Midbrain (tissue), 1 donor: ENCODE data around the gene ITPR1.

Experiments used
- DNase-seq: peaks from one replicate; lab custom pipeline; 2025; lab: John Stamatoyannopoulos, UW

Gene ITPR1

DNA sequence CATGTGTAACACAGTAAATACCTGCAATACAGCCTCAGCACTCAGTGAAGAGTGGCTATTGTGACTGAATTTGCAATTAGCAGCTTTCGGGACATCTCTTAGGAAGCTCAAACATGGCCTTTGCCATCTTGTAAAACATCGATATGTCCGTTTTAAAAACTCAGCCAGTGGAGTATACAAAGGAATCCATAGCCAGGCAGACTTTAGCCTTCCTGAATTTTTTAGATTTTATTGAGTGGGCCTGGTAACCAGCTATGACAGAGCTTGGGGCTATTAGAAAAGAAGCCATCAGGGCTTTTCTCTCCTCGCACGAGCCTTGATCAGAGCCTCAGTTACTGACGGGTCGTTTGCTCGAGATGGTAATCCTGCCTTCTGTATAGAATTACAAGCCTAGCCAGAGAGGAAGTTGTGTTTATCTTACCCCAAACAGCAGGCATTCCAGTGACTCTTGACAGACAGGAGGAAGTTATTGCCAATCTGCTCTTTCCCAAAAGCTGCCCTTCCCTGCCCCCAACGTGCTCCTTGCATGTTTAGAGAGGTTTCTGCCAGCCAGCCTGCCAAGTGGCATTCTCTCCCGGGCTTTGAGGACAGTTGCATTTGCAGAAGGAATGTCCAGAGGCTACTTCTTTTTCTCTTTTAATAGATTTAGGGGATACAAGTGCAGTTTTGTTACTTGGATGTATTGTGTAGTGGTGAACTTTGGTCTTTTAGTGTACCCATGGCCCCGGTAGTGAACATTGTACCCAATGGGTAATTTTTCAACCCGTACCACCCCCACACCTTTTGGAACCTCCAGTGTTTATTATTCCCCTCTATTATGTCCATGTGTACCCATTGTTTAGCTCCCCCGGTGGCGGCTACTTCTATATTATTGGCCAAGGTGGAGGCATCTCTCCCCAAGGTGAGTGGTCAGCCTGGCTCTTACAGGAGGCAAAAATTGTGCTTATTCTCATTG lies 40.6 kb downstream of the ITPR1 start:
- no peak for DNase-seq

DNA sequence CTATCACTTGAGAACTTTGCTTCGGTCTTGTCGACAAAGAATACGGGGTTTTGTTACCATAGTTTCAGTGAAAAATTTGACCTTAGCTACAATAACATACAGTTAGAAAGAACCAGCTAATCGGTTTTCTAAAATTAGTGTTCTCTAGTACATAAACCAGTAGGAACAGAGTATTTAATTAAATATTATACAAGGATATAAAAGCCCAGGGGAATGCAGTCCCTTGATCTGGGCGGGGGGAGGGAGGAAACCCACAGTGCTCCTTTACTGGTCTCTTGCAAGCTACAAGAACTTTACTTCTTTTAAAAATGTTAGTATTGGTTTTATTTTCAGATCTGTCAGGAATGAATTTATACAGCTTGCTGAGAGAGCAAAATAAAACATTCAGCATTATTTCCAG lies 41.8 kb downstream of the ITPR1 start:
- DNase-seq, result no peak

DNA sequence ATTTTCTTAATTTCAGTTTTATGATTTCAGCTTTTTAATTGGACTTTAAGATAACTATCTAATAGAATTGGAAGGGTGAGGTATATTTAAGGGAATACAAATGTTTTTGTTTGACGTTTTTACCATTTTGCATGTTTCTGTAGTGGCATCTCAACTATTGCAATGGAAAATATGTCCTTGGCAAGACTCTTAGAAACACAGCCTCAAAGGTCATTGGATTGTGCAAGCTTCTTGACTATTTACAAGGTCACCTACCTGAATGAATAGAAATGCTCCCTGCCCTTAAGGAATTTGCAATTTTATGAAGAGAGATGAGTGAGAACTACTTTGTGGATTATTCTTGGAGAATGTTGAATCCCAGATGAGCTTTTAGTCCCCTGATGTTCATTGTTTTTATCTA lies 43.1 kb downstream of the ITPR1 start:
- DNase-seq, result no peak

DNA sequence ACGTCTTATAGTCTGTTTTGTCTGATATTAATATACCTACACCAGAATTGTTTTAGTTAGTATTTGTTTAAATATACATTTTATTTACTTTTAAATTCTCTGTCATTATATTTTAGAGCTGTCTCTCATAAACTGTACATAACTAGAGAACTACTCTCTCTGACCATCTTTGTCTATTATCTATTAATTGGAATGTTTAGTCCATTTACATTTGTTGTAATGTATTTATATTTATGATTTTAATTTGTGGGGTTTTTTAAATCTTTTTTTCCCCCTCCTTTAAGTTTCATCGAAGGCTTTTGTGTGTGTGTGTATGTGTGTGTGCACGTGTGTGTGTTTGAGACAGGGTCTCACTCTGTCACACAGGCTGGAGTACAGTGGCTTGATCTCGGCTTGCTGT lies 47.1 kb downstream of the ITPR1 start:
- no peak for DNase-seq

DNA sequence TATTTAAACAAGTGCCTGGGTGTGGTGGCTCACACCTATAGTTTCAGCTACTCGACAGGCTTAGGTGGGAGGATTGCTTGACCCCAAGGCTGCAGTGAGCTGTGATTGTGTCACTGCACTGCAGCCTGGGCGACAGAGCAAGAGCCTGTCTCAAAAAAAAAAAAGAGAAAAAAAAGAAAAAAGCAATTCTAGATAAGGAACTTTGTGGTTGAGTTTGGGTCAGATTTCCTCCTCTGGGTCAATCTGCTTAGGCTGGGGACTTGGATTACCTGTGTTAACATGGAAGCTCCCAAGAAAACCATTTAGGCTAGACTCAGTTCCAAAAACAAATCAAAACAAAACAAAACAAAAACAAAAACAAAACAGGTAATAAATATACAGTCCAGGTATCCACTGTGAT lies 50.0 kb downstream of the ITPR1 start:
- no peak for DNase-seq

DNA sequence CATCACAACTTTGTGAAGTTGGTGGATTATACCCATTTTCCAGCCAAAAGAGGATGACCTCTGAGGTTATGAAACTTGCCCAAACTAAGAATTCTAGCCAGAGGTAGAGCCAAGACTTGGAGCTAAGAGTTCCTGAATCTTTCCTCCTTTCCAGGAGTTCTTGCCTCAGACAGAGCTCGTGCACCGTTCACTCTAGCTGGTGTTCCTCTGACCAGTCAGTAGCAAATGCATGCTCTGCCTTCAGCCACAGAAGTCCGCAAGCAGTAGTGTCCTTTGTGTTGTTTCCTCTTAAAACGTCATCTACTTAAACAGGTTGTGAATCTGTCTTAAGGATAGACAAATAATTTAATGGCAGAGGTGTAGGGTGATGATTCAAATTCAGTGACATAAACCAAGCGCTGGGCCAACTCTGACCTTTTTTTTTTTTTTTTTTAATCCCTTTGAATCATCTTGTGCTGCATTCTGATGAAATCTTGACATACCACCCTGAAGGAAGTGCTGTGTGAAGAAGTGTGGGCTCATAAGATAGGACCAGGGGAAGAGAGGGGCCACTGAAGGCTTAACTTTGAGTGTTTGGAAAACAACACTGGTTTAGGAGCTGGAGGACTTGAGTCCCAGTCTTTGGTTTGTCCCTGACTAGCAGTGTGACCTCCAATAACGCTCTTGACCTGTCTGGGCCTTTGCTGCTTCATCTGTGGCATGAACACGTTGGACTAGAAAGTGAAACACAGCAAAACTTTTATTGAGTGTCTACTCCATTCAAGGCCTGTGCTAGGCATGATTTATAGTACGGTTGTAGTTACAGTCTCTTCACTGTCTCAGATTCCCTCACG lies 53.4 kb downstream of the ITPR1 start:
- no peak for DNase-seq

DNA sequence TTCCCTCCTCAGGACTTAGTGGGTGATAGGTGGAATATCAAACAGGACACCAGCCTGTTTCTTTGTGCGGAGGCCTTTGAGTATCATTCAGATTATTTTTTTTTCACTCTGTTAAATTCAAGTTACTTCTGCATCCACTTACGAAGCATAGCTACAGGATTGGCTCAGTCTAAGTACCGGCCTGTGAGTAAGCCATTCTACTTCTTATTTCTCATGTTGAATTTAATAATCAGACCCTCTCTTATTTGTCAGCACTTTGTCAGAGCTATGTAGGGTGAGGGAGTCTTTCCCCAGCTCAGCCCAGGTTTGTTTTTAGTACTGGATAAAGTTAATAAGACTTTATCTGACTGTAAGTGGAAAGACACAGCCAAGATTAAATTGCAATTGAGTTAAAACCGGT lies 54.7 kb downstream of the ITPR1 start:
- DNase-seq, result no peak

DNA sequence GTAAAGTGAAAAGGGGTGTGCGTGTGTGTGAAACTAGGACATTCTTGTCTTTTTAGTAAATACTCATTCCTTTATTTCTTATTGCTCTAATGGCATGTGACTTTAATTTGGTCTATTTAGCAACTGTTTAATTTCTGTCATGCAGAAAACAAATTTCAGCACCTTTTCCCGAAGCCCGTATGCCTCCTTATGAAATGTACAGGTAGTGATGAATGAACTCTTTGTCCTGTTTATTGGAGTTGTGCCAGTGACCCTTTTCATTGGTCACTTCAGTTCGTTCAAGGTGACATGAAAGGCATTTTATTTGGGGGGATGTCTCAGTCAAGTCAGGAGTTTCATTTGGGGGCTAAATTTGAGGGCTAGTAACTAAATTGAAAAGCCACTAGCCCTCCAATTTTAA lies 55.2 kb downstream of the ITPR1 start:
- DNase-seq, result no peak

DNA sequence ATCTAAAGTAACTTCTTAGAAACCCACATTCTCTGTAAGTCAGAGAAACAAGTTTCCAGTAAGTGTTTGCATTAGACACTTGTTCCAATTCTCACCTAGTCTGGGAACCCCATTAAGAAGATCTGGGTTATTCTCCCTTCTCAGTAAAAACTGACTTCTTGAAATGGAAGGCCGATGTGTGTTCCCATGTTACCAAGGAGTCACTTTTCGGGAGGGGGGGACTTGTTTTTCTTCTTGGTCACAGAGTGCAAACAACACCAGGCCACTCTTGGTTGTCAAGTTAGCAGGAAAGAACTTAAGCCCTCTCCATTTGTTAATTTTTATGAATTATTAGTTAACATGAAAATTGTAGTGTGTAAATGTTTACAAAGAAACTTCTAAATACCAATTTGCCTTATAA lies 55.6 kb downstream of the ITPR1 start:
- no peak for DNase-seq

DNA sequence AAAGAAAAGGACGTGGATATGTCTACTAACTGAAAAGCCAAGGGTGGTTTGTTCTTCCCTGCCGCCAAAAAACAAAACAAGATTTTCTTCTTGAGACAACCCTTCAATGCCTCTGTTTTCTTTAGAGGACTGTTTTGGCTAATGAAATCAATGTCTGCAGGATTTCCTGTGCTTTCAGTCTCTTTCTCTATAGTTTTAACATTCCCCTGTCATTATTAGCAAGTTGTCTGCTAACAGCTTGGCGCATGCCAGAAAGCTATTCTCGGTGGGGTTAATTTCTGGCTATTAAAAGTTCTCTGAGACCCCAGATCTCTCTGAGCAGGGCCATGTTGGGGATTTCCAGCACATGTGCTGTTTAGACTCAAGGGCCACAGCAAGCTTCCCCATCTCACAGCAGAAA lies 56.7 kb downstream of the ITPR1 start:
- no peak for DNase-seq

DNA sequence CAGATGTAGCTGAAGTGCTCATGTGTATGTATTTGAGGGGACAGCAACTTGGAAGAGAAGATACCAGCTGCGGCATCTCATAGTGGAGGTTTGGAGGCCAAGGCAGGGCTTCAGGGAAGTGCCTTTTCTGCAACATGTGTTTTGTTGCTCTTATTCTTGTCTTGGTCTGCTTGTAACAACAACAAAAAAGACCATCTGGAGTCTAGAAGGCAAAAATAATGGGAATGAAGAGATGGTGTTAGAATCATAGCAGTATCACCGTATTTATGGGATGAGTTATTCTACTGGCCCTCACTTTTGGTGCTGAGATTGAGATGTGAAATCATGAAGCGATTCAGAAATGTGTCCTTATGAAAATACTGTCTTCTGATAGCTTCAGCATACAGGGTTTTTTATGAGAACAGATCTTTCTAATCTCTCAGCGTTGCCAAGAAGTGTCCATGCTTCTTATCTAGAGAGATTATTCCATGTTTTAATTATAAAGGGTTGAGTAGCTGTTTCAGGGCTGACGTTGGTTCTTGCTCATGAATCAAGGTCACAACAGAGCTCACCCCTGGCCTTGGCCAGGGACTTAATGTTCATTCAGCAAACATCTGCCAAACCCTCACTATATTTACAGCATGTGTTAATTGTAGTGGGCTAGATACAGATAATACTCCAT lies 58.0 kb downstream of the ITPR1 start:
- no peak for DNase-seq

DNA sequence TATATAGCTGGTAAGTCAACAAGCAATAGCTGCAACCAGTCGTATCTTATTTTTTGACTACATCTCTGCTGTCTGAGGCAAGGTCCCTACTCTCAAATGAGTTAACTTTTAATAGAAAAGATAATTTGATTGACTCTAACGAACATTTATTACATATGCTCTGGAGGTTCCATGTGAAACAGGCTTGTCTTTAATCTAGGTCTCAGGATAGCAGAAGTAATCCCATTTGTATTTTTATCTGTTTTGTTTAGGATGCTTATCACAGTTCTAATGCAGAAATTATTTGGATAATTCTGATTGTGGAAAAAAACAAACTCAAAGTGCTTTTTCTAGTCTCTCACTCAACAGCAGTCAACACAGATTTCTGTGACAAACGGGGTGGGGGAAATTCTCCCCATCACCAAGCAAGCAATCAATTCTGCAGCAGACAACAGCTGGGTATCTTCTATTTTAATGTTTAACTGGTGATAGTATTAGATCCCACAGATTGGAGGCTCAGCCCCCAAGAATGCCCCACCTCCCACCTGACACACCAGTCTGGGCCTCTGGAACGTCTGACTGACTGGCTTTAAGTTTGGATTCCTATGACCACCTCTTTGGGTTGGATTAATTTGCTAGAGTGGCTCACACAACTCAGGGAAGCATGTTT lies 58.8 kb downstream of the ITPR1 start:
- no peak for DNase-seq

DNA sequence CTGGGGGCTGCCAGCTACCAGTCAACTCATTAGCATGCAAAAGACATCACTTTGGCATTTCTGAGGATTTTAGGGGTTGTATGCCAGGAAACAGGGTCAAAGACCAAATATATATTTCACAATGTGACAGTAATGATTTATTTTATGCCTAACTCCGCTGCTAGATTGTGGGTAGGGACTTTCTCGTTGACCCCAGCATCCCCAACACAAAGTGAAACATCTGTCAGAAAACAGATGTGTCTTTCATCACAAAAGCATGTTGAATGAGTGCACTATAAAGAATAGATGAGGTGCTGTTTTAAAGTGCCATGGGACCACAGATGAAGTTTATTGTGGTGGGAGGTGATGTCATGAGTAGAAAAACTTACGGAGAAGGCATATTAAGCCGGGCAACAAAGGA lies 59.7 kb downstream of the ITPR1 start:
- no peak for DNase-seq

DNA sequence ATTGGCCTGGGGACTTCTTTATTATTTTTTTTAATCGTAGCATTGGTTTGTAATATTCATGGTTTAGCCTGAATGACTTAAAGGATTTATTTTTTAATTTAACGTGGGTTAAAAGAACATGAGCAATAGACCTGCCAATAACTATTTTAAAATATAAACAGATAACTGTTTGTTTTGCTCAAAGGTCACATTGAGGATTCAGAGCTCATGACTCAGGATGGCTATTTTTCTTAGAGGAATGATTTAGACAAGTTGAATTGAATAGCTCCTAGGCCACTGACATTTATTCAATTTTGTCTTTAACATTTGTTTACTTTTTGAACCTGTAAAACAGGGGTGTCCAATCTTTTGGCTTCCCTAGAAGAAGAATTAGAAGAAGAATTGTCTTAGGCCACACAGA lies 68.5 kb downstream of the ITPR1 start:
- no peak for DNase-seq

DNA sequence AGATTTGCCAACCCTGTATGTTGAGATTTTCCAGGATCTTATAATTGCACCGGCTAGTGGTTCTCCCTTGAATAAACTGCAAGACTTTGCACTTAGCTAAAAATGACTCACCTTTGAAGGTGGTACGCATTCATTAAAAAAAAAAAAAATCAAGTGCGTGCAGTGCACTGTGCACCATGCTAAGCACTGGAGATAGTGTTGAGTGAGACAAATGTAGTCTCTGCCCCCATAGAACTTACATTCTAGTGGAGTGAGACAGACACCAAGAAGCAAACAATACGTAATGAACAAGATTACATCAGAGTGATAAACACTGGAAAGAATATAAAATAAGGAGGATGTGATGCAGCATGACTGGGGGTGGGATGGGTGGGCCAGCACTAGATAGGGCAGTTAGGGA lies 69.4 kb downstream of the ITPR1 start:
- DNase-seq, result no peak

DNA sequence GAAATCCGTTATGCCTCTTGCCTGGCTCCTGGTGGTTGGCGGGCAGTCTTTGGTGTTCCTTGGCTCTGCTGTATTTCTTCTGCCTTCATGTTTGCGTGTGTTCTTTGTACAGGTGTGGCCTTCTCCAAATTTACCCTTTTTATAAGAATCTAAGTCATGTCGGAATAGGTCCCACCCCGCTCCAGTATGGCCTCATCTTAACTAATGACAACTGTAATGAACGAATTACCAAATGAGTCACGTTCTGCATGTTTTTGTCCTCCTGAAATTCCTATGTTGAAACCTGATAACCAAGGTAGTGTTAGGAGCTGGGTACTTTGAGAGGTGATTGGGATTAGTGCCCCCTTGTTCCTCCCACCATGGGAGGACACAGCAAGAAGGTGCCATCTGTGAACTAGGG lies 71.1 kb downstream of the ITPR1 start:
- no peak for DNase-seq

DNA sequence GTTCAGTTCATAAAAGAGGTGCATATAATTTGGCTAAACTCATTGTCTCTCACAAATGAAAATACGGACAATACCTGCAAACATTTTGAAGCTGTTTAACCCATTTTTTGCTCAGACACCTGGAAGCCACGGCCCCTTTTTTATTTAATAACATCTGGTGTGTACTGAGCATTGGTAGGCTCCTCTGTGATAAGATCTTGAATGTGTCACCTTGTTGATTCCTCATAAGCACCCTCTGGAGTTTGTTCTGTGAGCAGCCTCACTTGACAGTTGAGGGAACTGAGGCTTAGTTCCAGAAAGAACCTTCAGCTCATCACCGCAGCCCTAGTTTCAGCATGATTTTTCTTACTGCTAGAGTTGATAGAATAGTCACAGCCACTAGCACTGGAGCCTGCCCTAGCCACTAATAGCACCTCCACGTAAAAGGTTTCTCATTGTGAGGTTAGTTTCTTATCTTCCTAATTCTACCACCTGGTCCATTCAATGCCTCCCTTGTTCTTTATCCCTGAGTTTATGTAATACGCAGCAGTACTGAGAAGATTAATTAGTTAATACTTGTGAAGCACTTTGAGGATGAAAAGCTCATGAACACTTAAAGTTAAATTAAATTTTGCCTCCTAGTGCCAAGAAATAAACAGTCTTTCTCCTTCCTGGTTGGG lies 71.9 kb downstream of the ITPR1 start:
- DNase-seq, result no peak

DNA sequence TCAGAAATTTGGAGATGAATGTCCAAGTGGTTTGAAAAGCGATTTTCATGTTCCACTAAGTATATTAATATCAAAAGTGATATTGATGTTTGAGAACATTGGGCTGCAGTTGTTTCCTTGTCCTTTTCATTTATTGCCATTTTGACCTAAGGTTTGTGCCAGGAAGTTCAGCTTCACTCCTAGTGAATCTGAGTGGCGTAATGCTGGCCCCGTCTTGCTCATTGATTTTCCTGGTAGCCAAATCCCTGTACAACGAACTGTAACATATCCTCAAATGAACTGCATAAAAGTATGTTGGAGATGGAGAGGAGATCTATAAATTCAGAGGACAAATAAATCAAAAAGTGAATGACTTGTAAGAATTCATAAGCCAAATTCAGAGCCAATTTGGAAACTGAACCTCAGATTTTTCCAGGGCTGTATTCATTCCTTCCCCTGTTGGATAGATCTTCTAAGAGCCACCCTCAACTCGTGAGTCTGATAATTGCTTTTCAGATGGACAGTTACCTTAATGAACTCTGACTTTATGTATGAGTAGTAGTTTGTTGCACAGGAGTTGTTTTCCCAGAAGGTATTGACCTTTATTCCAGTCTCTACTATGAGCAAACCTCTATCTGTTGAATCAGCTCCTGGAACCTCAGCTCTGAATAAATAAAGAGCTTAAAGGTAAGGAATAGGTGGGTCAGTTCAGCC lies 72.8 kb downstream of the ITPR1 start:
- DNase-seq, result no peak

DNA sequence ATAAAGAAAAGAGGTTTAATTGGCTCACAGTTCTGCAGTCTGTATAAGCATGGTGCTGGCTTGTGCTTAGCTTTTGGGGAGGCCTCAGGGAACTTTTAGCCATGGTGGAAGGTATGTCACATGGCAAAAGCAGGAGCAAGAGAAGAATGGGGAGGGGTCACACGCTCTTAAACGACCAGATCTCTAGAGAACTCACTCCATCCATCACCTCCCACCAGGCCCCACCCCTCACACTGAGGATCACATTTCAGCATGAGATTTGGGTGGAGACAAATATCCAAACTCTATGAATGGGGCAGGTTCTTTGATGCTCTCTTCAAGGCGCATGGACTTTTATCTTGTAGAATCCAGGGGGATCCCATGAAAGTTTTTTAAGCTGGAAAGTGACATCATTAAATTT lies 75.7 kb downstream of the ITPR1 start:
- DNase-seq, result no peak

DNA sequence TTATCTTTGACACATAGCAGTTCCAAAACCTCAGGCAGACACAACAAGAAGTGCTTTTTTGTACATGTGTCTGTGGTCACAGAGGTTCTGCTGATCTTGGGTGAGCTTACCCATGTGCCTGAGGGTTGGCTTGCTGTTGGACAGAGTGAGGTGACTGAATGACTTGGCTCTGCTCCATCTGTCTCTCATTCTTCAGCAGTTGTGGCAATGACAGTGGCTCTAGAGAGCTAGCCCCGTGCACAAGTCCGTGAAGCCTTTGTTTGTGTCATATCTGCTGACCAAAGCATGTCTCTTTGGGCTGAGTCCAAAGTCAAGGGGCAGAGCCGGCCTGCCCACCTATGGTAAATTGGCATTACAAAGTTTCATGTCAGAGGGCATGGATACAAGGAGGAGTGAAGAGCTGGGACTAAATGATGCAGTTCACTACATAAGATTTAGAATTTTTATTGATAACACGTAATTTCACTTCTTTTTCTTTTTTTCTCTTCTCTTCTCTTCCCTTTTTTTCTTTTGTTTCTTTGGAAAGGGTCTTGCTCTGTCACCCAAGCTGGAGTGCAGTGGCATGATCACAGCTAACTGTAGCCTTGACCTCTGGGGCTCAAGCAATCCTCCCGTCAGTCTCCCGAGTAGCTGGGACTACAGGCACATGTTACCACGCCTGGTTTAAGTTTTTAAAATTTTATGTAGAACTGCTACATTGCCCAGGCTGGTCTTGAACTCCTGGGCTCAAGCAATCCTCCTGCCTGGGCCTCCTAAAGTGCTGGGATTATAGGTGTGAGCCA lies 77.9 kb downstream of the ITPR1 start:
- DNase-seq, result no peak
